DOHH2 (cell line): Measurements from ENCODE around the gene RAPH1.

Experiments used
- H3F3A ChIP-seq: fragments of 200-600 bp; sonication (generic), shearing (Covaris generic); 2 replicates; pipeline ENCODE4 v1.6.0; 2016; ENCODE audit warnings: antibody characterized with exemption, mild to moderate bottlenecking; ENCODE audit not compliant: control insufficient read depth, insufficient read depth
- H3K27ac ChIP-seq: fragments of 200-600 bp; sonication (generic); 2 replicates; pipeline ENCODE4 v1.5.1; 2014; ENCODE audit warnings: low read depth, mild to moderate bottlenecking, low read length, moderate library complexity
- H3K27me3 ChIP-seq: fragments of 200-600 bp; sonication (generic); 2 replicates; pipeline ENCODE4 v1.6.1; 2014; ENCODE audit warnings: mild to moderate bottlenecking, low read length, mixed read lengths; ENCODE audit not compliant: control insufficient read depth
- H3K36me3 ChIP-seq: fragments of 200-600 bp; sonication (generic); 2 replicates; pipeline ENCODE4 v1.6.1; 2014; ENCODE audit warnings: mild to moderate bottlenecking, low read length, moderate library complexity, mixed read lengths; ENCODE audit not compliant: control insufficient read depth
- H3K4me1 ChIP-seq: fragments of 200-600 bp; sonication (generic); 2 replicates; pipeline ENCODE4 v1.6.1; 2014; ENCODE audit warnings: mild to moderate bottlenecking, low read length, mixed read lengths; ENCODE audit not compliant: control insufficient read depth
- H3K4me2 ChIP-seq: fragments of 200-600 bp; sonication (generic); 2 replicates; pipeline ENCODE4 v1.6.0; 2014; ENCODE audit warnings: mild to moderate bottlenecking, low read length, moderate library complexity
- H3K4me3 ChIP-seq: fragments of 200-600 bp; sonication (generic); 2 replicates; pipeline ENCODE4 v1.5.1; 2014; ENCODE audit warnings: mild to moderate bottlenecking, low read length, mixed read lengths
- H3K79me2 ChIP-seq: fragments of 200-600 bp; sonication (generic); 2 replicates; pipeline ENCODE4 v1.6.1; 2014; ENCODE audit warnings: mild to moderate bottlenecking, low read length, mixed read lengths; ENCODE audit not compliant: control insufficient read depth
- H3K9me2 ChIP-seq: fragments of 200-600 bp; sonication (generic); replicated peaks from 2 replicates; pipeline ENCODE4 v1.6.1; 2014; ENCODE audit warnings: mild to moderate bottlenecking, low read length, mixed read lengths; ENCODE audit not compliant: control insufficient read depth
- H3K9me3 ChIP-seq: fragments of 200-600 bp; sonication (generic); 2 replicates; pipeline ENCODE4 v1.6.1; 2014; ENCODE audit warnings: antibody characterized with exemption, low read length, mixed read lengths; ENCODE audit not compliant: control insufficient read depth, insufficient read depth
- H4K20me1 ChIP-seq: fragments of 200-600 bp; sonication (generic); 2 replicates; pipeline ENCODE4 v1.6.0; 2014; ENCODE audit warnings: low read depth, mild to moderate bottlenecking, antibody characterized with exemption, low read length, moderate library complexity; ENCODE audit not compliant: control insufficient read depth, insufficient read depth
- CTCF ChIP-seq: fragments of 200-600 bp; sonication (generic); IDR thresholded peaks from one replicate; pipeline ENCODE4 v1.5.1; 2014; ENCODE audit warnings: antibody characterized with exemption, mild to moderate bottlenecking, low read depth, low read length; ENCODE audit not compliant: poor library complexity, severe bottlenecking
- EZH2phosphoT487 ChIP-seq: fragments of 200-600 bp; sonication (generic); IDR thresholded peaks from 2 replicates; pipeline ENCODE4 v1.6.1; 2017; ENCODE audit warnings: borderline replicate concordance, mild to moderate bottlenecking, antibody characterized with exemption, low read length, moderate library complexity, mixed read lengths

RAPH1 gene

DNA sequence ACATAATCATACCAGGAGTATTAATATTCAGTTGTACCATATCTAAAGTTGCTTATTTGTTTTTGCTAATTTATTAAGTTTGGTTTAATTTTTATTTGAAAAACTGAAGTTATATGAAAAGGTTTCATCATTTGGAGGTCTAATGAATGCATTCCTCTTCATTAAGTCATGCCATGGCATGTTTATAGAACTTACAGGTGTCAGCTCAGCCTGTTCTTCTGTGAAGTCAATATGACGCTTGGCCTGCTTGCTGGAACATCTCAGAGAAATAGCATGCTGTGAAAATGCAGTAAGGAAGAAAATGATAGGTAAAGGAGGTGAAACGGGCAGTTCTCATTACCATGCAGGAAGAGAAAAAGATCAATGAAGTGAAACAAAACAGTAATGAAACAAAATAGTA is 58.2 kb downstream of the RAPH1 start:
- H3K4me2 ChIP-seq: no peak overlapping the region
- H3K36me3 ChIP-seq: no peaks in the 10 kb centered on the region
- no peak overlapping the region for H3K4me3 ChIP-seq
- no peak overlapping the region for H3K27ac ChIP-seq
- H3K9me2 ChIP-seq: no peaks in the 10 kb centered on the region
- H4K20me1 ChIP-seq: no peaks in the 10 kb centered on the region
- no peak for TF ChIP-seq EZH2phosphoT487
- TF ChIP-seq CTCF: no peak
- H3K9me3 ChIP-seq: no peaks in the 10 kb centered on the region
- no peaks in the 10 kb centered on the region for H3F3A ChIP-seq
- H3K27me3 ChIP-seq: peaks cover 6% of the 10 kb centered on the region; the same call in 1 of the 2 replicates
- no peaks in the 10 kb centered on the region for H3K4me1 ChIP-seq
- H3K79me2 ChIP-seq: no peaks in the 10 kb centered on the region

DNA sequence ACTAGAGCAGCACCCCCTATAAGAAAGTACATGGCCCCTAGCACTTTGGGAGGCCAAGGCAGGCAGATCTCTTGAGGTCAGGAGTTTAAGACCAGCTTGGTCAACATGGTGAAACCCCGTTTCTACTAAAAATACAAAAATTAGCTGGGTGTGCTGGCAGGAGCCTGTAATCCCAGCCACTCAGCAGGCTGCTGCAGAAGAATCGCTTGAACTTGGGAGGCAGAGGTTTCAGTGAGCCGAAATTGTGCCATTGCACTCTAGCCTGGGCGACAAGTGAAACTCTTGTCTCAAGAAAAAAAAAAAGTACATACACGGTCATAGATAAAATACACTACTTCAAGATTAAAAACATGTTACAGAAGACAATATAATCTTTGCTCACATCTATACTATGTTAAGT is 63.8 kb downstream of the RAPH1 start:
- no peaks in the 10 kb centered on the region for H4K20me1 ChIP-seq
- no peak overlapping the region for H3K27ac ChIP-seq
- H3K9me3 ChIP-seq: no peaks in the 10 kb centered on the region
- H3K4me3 ChIP-seq: no peak overlapping the region
- H3K36me3 ChIP-seq: no peaks in the 10 kb centered on the region
- no peaks in the 10 kb centered on the region for H3K4me1 ChIP-seq
- H3K79me2 ChIP-seq: no peaks in the 10 kb centered on the region
- no peak overlapping the region for H3K4me2 ChIP-seq
- no peaks in the 10 kb centered on the region for H3K9me2 ChIP-seq
- H3F3A ChIP-seq: no peaks in the 10 kb centered on the region
- no peak for TF ChIP-seq CTCF
- TF ChIP-seq EZH2phosphoT487: no peak
- peaks cover 22% of the 10 kb centered on the region for H3K27me3 ChIP-seq

GRCh38 chr2:203470371-203470770 is 64.7 kb downstream of the RAPH1 start:
- no peaks in the 10 kb centered on the region for H3K79me2 ChIP-seq
- no peak overlapping the region for H3K27ac ChIP-seq
- no peak overlapping the region for H3K4me3 ChIP-seq
- H3K27me3 ChIP-seq: peaks cover 24% of the 10 kb centered on the region
- no peaks in the 10 kb centered on the region for H4K20me1 ChIP-seq
- no peak overlapping the region for H3K4me2 ChIP-seq
- H3K9me3 ChIP-seq: no peaks in the 10 kb centered on the region
- H3F3A ChIP-seq: no peaks in the 10 kb centered on the region
- H3K36me3 ChIP-seq: no peaks in the 10 kb centered on the region
- no peaks in the 10 kb centered on the region for H3K9me2 ChIP-seq
- no peaks in the 10 kb centered on the region for H3K4me1 ChIP-seq
- no peak for TF ChIP-seq EZH2phosphoT487
- no peak for TF ChIP-seq CTCF

- Histone ChIP-seq H3K36me3 (no peaks in the 10 kb centered on the region), H4K20me1 (no peaks in the 10 kb centered on the region), H3F3A (no peaks in the 10 kb centered on the region)
Observed at GRCh38 chr2:203469546-203469945, 65.6 kb downstream of the RAPH1 start.

More at GRCh38 chr2:203469546-203469945, 65.6 kb downstream of the RAPH1 start:
- Histone ChIP-seq H3K79me2 (no peaks in the 10 kb centered on the region), H3K4me2 (no peak overlapping the region), H3K9me3 (no peaks in the 10 kb centered on the region), H3K9me2 (no peaks in the 10 kb centered on the region), H3K4me1 (no peaks in the 10 kb centered on the region), H3K27me3 (peaks cover 33% of the 10 kb centered on the region), H3K27ac (no peak overlapping the region), H3K4me3 (no peak overlapping the region)
- TF ChIP-seq EZH2phosphoT487: no peak
- TF ChIP-seq CTCF: no peak
